Right lobe of liver (tissue), 6 donors: Measurements from ENCODE around the gene RNF152. TPM values are rescaled to one million over a fixed set of nuclear protein-coding genes. Genes with fewer than 3 reads are reported as not detected.
A peak's percentile ranks its signal among the peaks of the same experiment; 100 is the strongest.

Experiments
- ATAC-seq, 4 donors: fragments of 200-7000 bp; cut with Tn5 transposase; one replicate each; pipeline ENCODE4 v1.9.1; 2020; ENCODE audit warnings: mild to moderate bottlenecking in 4 of 4, moderate library complexity in 4 of 4
- DNase-seq, 3 donors: peaks; one replicate each; pipeline ENCODE4 v3.0.0-alpha.2; 2020
- H3K27ac ChIP-seq, 3 donors: fragments of 200-600 bp; one replicate each; pipeline ENCODE4 v1.8.0; 2022
- H3K27me3 ChIP-seq, 2 donors: fragments of 200-600 bp; one replicate each; pipeline ENCODE4 v1.8.0; 2022
- H3K36me3 ChIP-seq, 4 donors: fragments of 200-600 bp; sonication (generic) in 1 of 4; one replicate each; pipeline versions ENCODE4 v1.5.1 to v1.8.0; 2017 to 2022; ENCODE audit warnings: control low read depth in 1 of 4
- H3K4me1 ChIP-seq, 4 donors: fragments of 200-600 bp; sonication (generic) in 1 of 4; one replicate each; pipeline versions ENCODE4 v1.5.1 to v1.8.0; 2017 to 2022; ENCODE audit warnings: control low read depth in 1 of 4
- H3K4me3 ChIP-seq, 3 donors: fragments of 200-600 bp; one replicate each; pipeline ENCODE4 v1.8.0; 2022
- H3K9me3 ChIP-seq, 4 donors: fragments of 200-600 bp; sonication (generic) in 1 of 4; one replicate each; pipeline versions ENCODE4 v1.5.1 to v1.8.0; 2017 to 2022; ENCODE audit warnings: control low read depth in 1 of 4
- CTCF ChIP-seq, 4 donors: fragments of 200-600 bp in 3 of 4; fragments of 450-650 bp in 1 of 4; IDR thresholded peaks; one replicate each; pipeline versions ENCODE4 v1.5.1 to v1.8.0; 2016 to 2022; ENCODE audit warnings: antibody characterized with exemption in 4 of 4, mild to moderate bottlenecking in 2 of 4
- POLR2A ChIP-seq: fragments of 450-650 bp; IDR thresholded peaks from one replicate; pipeline ENCODE4 v1.6.1; 2017; ENCODE audit warnings: antibody characterized with exemption, mild to moderate bottlenecking
- WGBS: methylation state at CpG from one replicate; pipeline ENCODE4 v1.1.6; 2018; ENCODE audit warnings: low coverage, low lambda C conversion rate; ENCODE audit not compliant: insufficient coverage; ENCODE audit errors: missing lambda C conversion rate; 5-methylcytosine and 5-hydroxymethylcytosine counted together
- intact Hi-C, 2 donors: fragments of 100-400 bp; cut with DNase I; formaldehyde crosslinking; loops; one replicate each; pipeline versions ENCODE4 v1.11.2 to v1.14.1; 2022
- total RNA-seq, 6 experiments: library from RNA; depleted of rRNA in 2 of 6; stranded (reverse); fragments of >200 nt in 2 of 6; fragmentation: NEBNext Ultra II Directional in 3 of 6; extraction: Animal tissue kit (Norgen Biotek cat#: 25700) in 3 of 6; gene quantifications; one replicate each; pipeline versions ENCODE4 v1.1.0 to v1.2.4, GENCODE V29; 2016 to 2023
- donor health status: DM: no; HTN: yes; CAD: no.
- donor health status: DM: no; HTN: no; CAD: no.
- donor health status: DM: no; HTN: no; CAD: no.
- donor health status: DM: no; HTN: yes; CAD: no.
- donor health status: DM: no; HTN: yes; CAD: no.

RNF152 gene
- total RNA-seq, 6 experiments from 2014 or later: 19.5 to 101 (median 54.1) TPM

DNA sequence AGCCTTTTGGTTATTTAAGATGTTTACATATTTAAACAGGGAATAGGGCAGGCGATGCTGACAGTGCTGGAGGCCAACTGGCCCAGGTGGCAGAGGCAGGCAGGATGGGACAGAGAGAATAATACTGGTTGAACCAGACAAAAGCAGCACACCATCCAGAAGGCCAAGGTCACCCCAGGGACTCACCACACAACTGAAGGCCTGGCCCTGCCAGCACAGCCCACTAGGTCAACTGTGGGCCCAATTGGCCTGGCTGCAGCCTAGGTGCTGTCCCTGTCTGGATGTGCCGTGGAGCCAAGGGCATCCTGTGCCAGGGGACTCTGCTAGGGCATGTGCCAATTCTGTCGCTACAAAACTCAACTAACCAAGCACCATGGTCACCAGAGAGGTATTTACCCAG, 69.2 kb downstream of the RNF152 start:
- H3K4me1 ChIP-seq: peaks cover 0 to 15% (median 0%) of the 10 kb centered on the region in 4 donors
- peak in 2 of 3 donors; percentile 63 to 71 for DNase-seq
- peak; percentile 49 to 70 (median 64) for ATAC-seq
- no peak overlapping the region for H3K4me3 ChIP-seq
- H3K27ac ChIP-seq: peak overlapping the region; percentile 53 to 91 (median 71)
- H3K9me3 ChIP-seq: no peaks in the 10 kb centered on the region
- no peaks in the 10 kb centered on the region for H3K36me3 ChIP-seq
- WGBS: 83% methylated on average over 1 of the region's 3 CpGs
- no peaks in the 10 kb centered on the region for H3K27me3 ChIP-seq
- TF ChIP-seq CTCF (IDR thresholded peaks at IDR 0.05): no peak
- no peak for TF ChIP-seq POLR2A
- intact Hi-C loops: no loop called here

GRCh38 chr18:61822879-61823278, 69.9 kb downstream of the RNF152 start:
- Histone ChIP-seq H3K9me3 (no peaks in the 10 kb centered on the region), H3K36me3 (no peaks in the 10 kb centered on the region), H3K4me3 (no peak overlapping the region), H3K27ac (peak overlapping the region in 2 of 3 donors; percentile 71 to 91), H3K27me3 (no peaks in the 10 kb centered on the region), H3K4me1 (peaks cover 0 to 15% (median 0%) of the 10 kb centered on the region in 4 donors)
- TF ChIP-seq POLR2A (no peak), CTCF (IDR thresholded peaks at IDR 0.05) (no peak)
- peak in 1 of 3 donors; percentile 73 for DNase-seq
- intact Hi-C loops: no loop called here
- 16% methylated on average over 4 of the region's 4 CpGs for WGBS
- ATAC-seq: peak; percentile 82 to 93 (median 88)

- 91% methylated on average over 4 of the region's 4 CpGs for WGBS
Measured at GRCh38 chr18:61821748-61822147, 71.1 kb downstream of the RNF152 start.

GRCh38 chr18:61820882-61821281, 71.9 kb downstream of the RNF152 start:
- H3K4me1 ChIP-seq: peaks cover 0 to 15% (median 0%) of the 10 kb centered on the region in 4 donors
- H3K9me3 ChIP-seq: no peaks in the 10 kb centered on the region
- intact Hi-C loops: no loop called here
- peaks cover 0 to 4% (median 0%) of the 10 kb centered on the region in 4 donors for H3K36me3 ChIP-seq
- no peak for TF ChIP-seq CTCF (IDR thresholded peaks at IDR 0.05)
- TF ChIP-seq POLR2A: no peak
- no peaks in the 10 kb centered on the region for H3K27me3 ChIP-seq
- WGBS: no CpG with 5 or more reads among the region's 1 CpG
- no peak overlapping the region for H3K4me3 ChIP-seq
- DNase-seq (no peak), ATAC-seq (no peak)
- no peak overlapping the region for H3K27ac ChIP-seq

More at GRCh38 chr18:61821748-61822147, 71.1 kb downstream of the RNF152 start:
- DNase-seq (no peak), ATAC-seq (no peak)
- peak overlapping the region in 1 of 3 donors; percentile 72 for H3K27ac ChIP-seq
- H3K4me3 ChIP-seq: no peak overlapping the region
- no peaks in the 10 kb centered on the region for H3K36me3 ChIP-seq
- no peaks in the 10 kb centered on the region for H3K9me3 ChIP-seq
- TF ChIP-seq POLR2A (no peak), CTCF (IDR thresholded peaks at IDR 0.05) (no peak)
- H3K27me3 ChIP-seq: no peaks in the 10 kb centered on the region
- intact Hi-C loops: no loop called here
- peaks cover 0 to 15% (median 0%) of the 10 kb centered on the region in 4 donors for H3K4me1 ChIP-seq
